ENCODE results near the gene RAC3. TPM values are rescaled to one million over a fixed set of nuclear protein-coding genes. Genes with fewer than 3 reads are reported as not detected.
A peak's percentile ranks its signal among the peaks of the same experiment; 100 is the strongest.

RAC3 gene
- total RNA-seq, 6 experiments from 2014 or later, result 3.4 to 9.0 (median 5.4) TPM

- H3K4me3 ChIP-seq, result no peak overlapping the region
Observed at GRCh38 chr17:82060001-82060380, 28.5 kb downstream of the RAC3 start.

GRCh38 chr17:82060614-82061013 lies 29.1 kb downstream of the RAC3 start:
- Histone ChIP-seq H3K27me3 (no peaks in the 10 kb centered on the region), H3K4me1 (peaks cover 0 to 17% (median 6%) of the 10 kb centered on the region in 4 donors), H3K9me3 (no peaks in the 10 kb centered on the region), H3K36me3 (peaks cover 0 to 57% (median 4%) of the 10 kb centered on the region in 4 donors), H3K4me3 (no peak overlapping the region), H3K27ac (no peak overlapping the region)
- no CpG with 5 or more reads among the region's 14 CpGs for WGBS (ENCODE audit: insufficient coverage, low coverage, low lambda C conversion rate, missing lambda C conversion rate)
- DNase-seq (peak in 1 of 3 donors; percentile 47), ATAC-seq (no peak)
- intact Hi-C loops (cut with DNase I), result no loop called here
- TF ChIP-seq CTCF (IDR thresholded peaks at IDR 0.05) (no peak), POLR2A (IDR thresholded peaks at IDR 0.05) (no peak)

More at GRCh38 chr17:82060001-82060380, 28.5 kb downstream of the RAC3 start:
- DNase-seq (peak in 1 of 3 donors; percentile 37), ATAC-seq (no peak)
- Histone ChIP-seq H3K9me3 (no peaks in the 10 kb centered on the region), H3K36me3 (peaks cover 0 to 59% (median 4%) of the 10 kb centered on the region in 4 donors), H3K4me1 (peaks cover 0 to 17% (median 6%) of the 10 kb centered on the region in 4 donors), H3K27ac (no peak overlapping the region), H3K27me3 (no peaks in the 10 kb centered on the region)
- WGBS (ENCODE audit: insufficient coverage, low coverage, low lambda C conversion rate, missing lambda C conversion rate), result 77% methylated on average over 4 of the region's 16 CpGs
- intact Hi-C loops (cut with DNase I), result no loop called here
- TF ChIP-seq POLR2A (IDR thresholded peaks at IDR 0.05), result no peak
- TF ChIP-seq CTCF (IDR thresholded peaks at IDR 0.05), result no peak

- 90% methylated on average over 2 of the region's 34 CpGs for WGBS (ENCODE audit: insufficient coverage, low coverage, low lambda C conversion rate, missing lambda C conversion rate)
- intact Hi-C loops (cut with DNase I), result no loop called here
- Histone ChIP-seq H3K4me3 (no peak overlapping the region), H3K36me3 (peaks cover 0 to 52% (median 4%) of the 10 kb centered on the region in 4 donors), H3K27ac (no peak overlapping the region), H3K9me3 (no peaks in the 10 kb centered on the region), H3K27me3 (no peaks in the 10 kb centered on the region), H3K4me1 (peaks cover 0 to 17% (median 6%) of the 10 kb centered on the region in 4 donors)
- no peak for ATAC-seq
- peak in 1 of 3 donors; percentile 50 for DNase-seq
- TF ChIP-seq POLR2A (IDR thresholded peaks at IDR 0.05) (no peak), CTCF (IDR thresholded peaks at IDR 0.05) (no peak)
Observed at GRCh38 chr17:82061047-82061925, 29.8 kb downstream of the RAC3 start.

- Histone ChIP-seq H3K27me3 (no peaks in the 10 kb centered on the region), H3K4me3 (no peak overlapping the region), H3K27ac (no peak overlapping the region), H3K4me1 (peaks cover 0 to 17% (median 6%) of the 10 kb centered on the region in 4 donors), H3K36me3 (peaks cover 0 to 42% (median 4%) of the 10 kb centered on the region in 4 donors), H3K9me3 (no peaks in the 10 kb centered on the region)
- 78% methylated on average over 4 of the region's 24 CpGs for WGBS (ENCODE audit: insufficient coverage, low coverage, low lambda C conversion rate, missing lambda C conversion rate)
- no peak for ATAC-seq
- DNase-seq, result peak in 1 of 3 donors; percentile 44
- intact Hi-C loops (cut with DNase I), result no loop called here
- TF ChIP-seq CTCF (IDR thresholded peaks at IDR 0.05) (peak in 1 of 4 donors; percentile 5), POLR2A (IDR thresholded peaks at IDR 0.05) (no peak)
Observed at GRCh38 chr17:82062076-82062983, 30.9 kb downstream of the RAC3 start.

Measured in right lobe of liver (tissue), 6 donors.